Measurements from ENCODE around the gene SLAIN2. TPM values are rescaled to one million over a fixed set of nuclear protein-coding genes. Genes with fewer than 3 reads are reported as not detected.
A peak's percentile ranks its signal among the peaks of the same experiment; 100 is the strongest.

The SLAIN2 gene
- total RNA-seq, 2 donors from 2014 or later, result 82.1 to 199 TPM

- peaks cover 0 to 50% of the 10 kb centered on the region in 2 donors for H3K4me1 ChIP-seq
- DNase-seq (ENCODE audit: low spot score), result no peak
These were observed 1.2 kb downstream of the SLAIN2 start for GRCh38 chr4:48342606-48342880.

DNA sequence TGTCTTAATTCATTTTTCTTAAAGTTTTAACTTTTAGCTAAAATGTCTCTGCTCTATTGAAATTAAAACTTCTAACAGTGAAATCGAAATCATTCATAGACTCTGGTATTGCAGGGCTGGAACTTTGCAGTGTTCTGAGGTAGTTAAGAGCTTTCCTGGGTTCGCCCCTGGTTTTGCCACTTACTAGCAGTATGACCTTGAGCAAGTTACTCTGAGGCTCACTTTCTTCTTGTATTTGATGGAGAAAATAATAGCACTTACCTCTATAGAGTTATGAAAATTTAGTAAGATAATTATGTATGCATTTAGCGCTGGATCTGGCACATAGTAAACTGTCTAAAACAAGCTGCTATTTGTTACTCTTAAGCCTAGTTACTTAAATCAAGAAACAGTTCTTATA, 1.7 kb downstream of the SLAIN2 start:
- Histone ChIP-seq H3K9me3 (no peaks in the 10 kb centered on the region), H3K27me3 (no peaks in the 10 kb centered on the region), H3K36me3 (no peaks in the 10 kb centered on the region), H3K27ac (peak overlapping the region; percentile 93 to 99), H3K4me3 (peak overlapping the region; percentile 86 to 95), H3K4me1 (peaks cover 0 to 50% of the 10 kb centered on the region in 2 donors)
- DNase-seq (ENCODE audit: low spot score), result no peak
- TF ChIP-seq CTCF (IDR thresholded peaks at IDR 0.05), result no peak

More at GRCh38 chr4:48342606-48342880, 1.2 kb downstream of the SLAIN2 start:
- H3K27ac ChIP-seq, result peak overlapping the region; percentile 93 to 99
- H3K36me3 ChIP-seq, result no peaks in the 10 kb centered on the region
- no peaks in the 10 kb centered on the region for H3K9me3 ChIP-seq
- TF ChIP-seq CTCF (IDR thresholded peaks at IDR 0.05), result no peak
- H3K27me3 ChIP-seq, result no peaks in the 10 kb centered on the region
- peak overlapping the region; percentile 86 to 95 for H3K4me3 ChIP-seq

GRCh38 chr4:48343551-48343950, 2.2 kb downstream of the SLAIN2 start:
- H3K4me3 ChIP-seq, result peak overlapping the region in 1 of 2 donors; percentile 95
- H3K4me1 ChIP-seq, result peaks cover 0 to 50% of the 10 kb centered on the region in 2 donors
- TF ChIP-seq CTCF (IDR thresholded peaks at IDR 0.05), result no peak
- no peaks in the 10 kb centered on the region for H3K27me3 ChIP-seq
- H3K36me3 ChIP-seq, result no peaks in the 10 kb centered on the region
- H3K9me3 ChIP-seq, result no peaks in the 10 kb centered on the region
- no peak for DNase-seq (ENCODE audit: low spot score)
- peak overlapping the region in 1 of 2 donors; percentile 93 for H3K27ac ChIP-seq

DNA sequence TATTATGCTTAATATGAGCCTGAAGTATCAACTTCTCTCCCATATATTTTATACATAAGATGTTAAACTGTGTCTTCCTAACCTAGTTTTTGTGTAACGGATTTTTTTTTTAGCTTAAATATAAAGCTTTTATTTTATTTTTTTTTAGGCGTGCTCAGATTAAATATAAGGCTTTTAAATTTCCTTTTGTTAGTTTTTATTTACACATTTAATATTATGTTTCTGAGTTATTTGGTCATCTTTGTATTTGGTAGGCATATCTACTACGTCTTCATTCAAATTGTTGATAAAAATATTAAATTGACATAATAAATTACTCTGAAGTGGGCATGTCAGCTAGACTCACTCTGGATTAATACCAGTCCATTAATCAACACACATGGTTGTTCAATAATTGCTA, 4.2 kb downstream of the SLAIN2 start:
- no peak for TF ChIP-seq CTCF (IDR thresholded peaks at IDR 0.05)
- no peaks in the 10 kb centered on the region for H3K36me3 ChIP-seq
- H3K4me3 ChIP-seq, result no peak overlapping the region
- H3K27me3 ChIP-seq, result no peaks in the 10 kb centered on the region
- DNase-seq (ENCODE audit: low spot score), result no peak
- H3K4me1 ChIP-seq, result peaks cover 0 to 56% of the 10 kb centered on the region in 2 donors
- H3K27ac ChIP-seq, result no peak overlapping the region
- no peaks in the 10 kb centered on the region for H3K9me3 ChIP-seq

DNA sequence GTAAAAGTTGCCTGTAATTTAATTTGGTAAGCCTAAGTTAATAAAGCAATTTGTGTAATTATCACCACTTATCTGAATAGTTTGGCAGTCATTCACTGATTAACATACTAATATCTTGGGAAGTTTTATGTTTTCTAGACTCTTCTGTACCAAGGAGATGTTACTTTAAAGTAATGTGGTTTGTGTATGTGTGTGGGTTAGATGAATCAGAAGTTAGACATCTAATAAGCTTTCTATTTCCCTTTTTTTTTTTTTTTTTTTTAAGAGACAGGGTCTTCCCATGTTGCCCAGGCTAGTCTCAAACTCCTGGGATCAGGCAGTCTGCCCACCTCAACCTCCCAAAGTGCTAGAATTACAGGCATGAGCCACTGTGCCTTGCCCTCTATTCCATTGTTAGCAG, 5.3 kb downstream of the SLAIN2 start:
- DNase-seq (ENCODE audit: low spot score), result no peak
- H3K27me3 ChIP-seq, result no peaks in the 10 kb centered on the region
- no peaks in the 10 kb centered on the region for H3K9me3 ChIP-seq
- no peak overlapping the region for H3K27ac ChIP-seq
- TF ChIP-seq CTCF (IDR thresholded peaks at IDR 0.05), result no peak
- no peaks in the 10 kb centered on the region for H3K36me3 ChIP-seq
- peaks cover 0 to 56% of the 10 kb centered on the region in 2 donors for H3K4me1 ChIP-seq
- no peak overlapping the region for H3K4me3 ChIP-seq

- Histone ChIP-seq H3K4me1 (peaks cover 0 to 59% of the 10 kb centered on the region in 2 donors), H3K27me3 (no peaks in the 10 kb centered on the region), H3K4me3 (no peak overlapping the region), H3K9me3 (no peaks in the 10 kb centered on the region), H3K27ac (no peak overlapping the region), H3K36me3 (no peaks in the 10 kb centered on the region)
- no peak for TF ChIP-seq CTCF (IDR thresholded peaks at IDR 0.05)
- no peak for DNase-seq (ENCODE audit: low spot score)
These were observed 6.1 kb downstream of the SLAIN2 start for GRCh38 chr4:48347282-48347921.

Data from right atrium auricular region (tissue), 2 donors.